ENCODE data around the gene LARGE1. TPM values are rescaled to one million over a fixed set of nuclear protein-coding genes. Genes with fewer than 3 reads are reported as not detected.

Gene LARGE1
- total RNA-seq, 1 experiment from 2014 or later = 23.5 TPM

GRCh38 chr22:33519974-33520903 is 400.0 kb downstream of the LARGE1 start:
- Histone ChIP-seq H3K9me3 (replicated peaks) (no peaks in the 10 kb centered on the region), H3K27me3 (no peaks in the 10 kb centered on the region), H3K36me3 (no peaks in the 10 kb centered on the region), H3K27ac (no peak overlapping the region), H3K4me3 (no peak overlapping the region), H3K4me1 (peaks cover 6% of the 10 kb centered on the region)
- DNase-seq = no peak

GRCh38 chr22:33519071-33519973 is 401.0 kb downstream of the LARGE1 start:
- Histone ChIP-seq H3K9me3 (replicated peaks) (no peaks in the 10 kb centered on the region), H3K27ac (no peak overlapping the region)
- peak; percentile 50 to 81 for DNase-seq

GRCh38 chr22:33518405-33518804 is 401.9 kb downstream of the LARGE1 start:
- no peak for DNase-seq
- Histone ChIP-seq H3K27me3 (no peaks in the 10 kb centered on the region), H3K27ac (no peak overlapping the region), H3K36me3 (no peaks in the 10 kb centered on the region), H3K4me1 (no peaks in the 10 kb centered on the region), H3K9me3 (replicated peaks) (no peaks in the 10 kb centered on the region), H3K4me3 (no peak overlapping the region)

More at GRCh38 chr22:33519071-33519973, 401.0 kb downstream of the LARGE1 start:
- no peaks in the 10 kb centered on the region for H3K4me1 ChIP-seq
- no peak overlapping the region for H3K4me3 ChIP-seq
- no peaks in the 10 kb centered on the region for H3K36me3 ChIP-seq
- no peaks in the 10 kb centered on the region for H3K27me3 ChIP-seq

- Histone ChIP-seq H3K9me3 (replicated peaks) (no peaks in the 10 kb centered on the region), H3K36me3 (no peaks in the 10 kb centered on the region), H3K27me3 (no peaks in the 10 kb centered on the region), H3K4me1 (no peaks in the 10 kb centered on the region), H3K27ac (no peak overlapping the region), H3K4me3 (no peak overlapping the region)
- DNase-seq = no peak
These were observed 404.5 kb downstream of the LARGE1 start for GRCh38 chr22:33515795-33516194.

GRCh38 chr22:33513388-33514338 is 406.6 kb downstream of the LARGE1 start:
- Histone ChIP-seq H3K36me3 (no peaks in the 10 kb centered on the region), H3K9me3 (replicated peaks) (no peaks in the 10 kb centered on the region), H3K27me3 (no peaks in the 10 kb centered on the region), H3K4me1 (no peaks in the 10 kb centered on the region), H3K4me3 (no peak overlapping the region), H3K27ac (no peak overlapping the region)
- DNase-seq = no peak

- H3K36me3 ChIP-seq = no peaks in the 10 kb centered on the region
- H3K9me3 ChIP-seq (replicated peaks) = no peaks in the 10 kb centered on the region
- DNase-seq = no peak
- no peak overlapping the region for H3K27ac ChIP-seq
- H3K27me3 ChIP-seq = no peaks in the 10 kb centered on the region
- H3K4me3 ChIP-seq = no peak overlapping the region
- no peaks in the 10 kb centered on the region for H3K4me1 ChIP-seq
These were observed 407.4 kb downstream of the LARGE1 start for GRCh38 chr22:33512908-33513307.

- Histone ChIP-seq H3K4me3 (no peak overlapping the region), H3K27me3 (no peaks in the 10 kb centered on the region), H3K27ac (no peak overlapping the region), H3K36me3 (no peaks in the 10 kb centered on the region), H3K4me1 (no peaks in the 10 kb centered on the region), H3K9me3 (replicated peaks) (no peaks in the 10 kb centered on the region)
- DNase-seq = no peak
These were observed 409.8 kb downstream of the LARGE1 start for GRCh38 chr22:33510429-33510904.

GRCh38 chr22:33504941-33505625 is 415.2 kb downstream of the LARGE1 start:
- no peak overlapping the region for H3K27ac ChIP-seq
- no peaks in the 10 kb centered on the region for H3K9me3 ChIP-seq (replicated peaks)

GRCh38 chr22:33496112-33496511 is 424.2 kb downstream of the LARGE1 start:
- Histone ChIP-seq H3K4me3 (no peak overlapping the region), H3K4me1 (no peaks in the 10 kb centered on the region), H3K36me3 (no peaks in the 10 kb centered on the region), H3K27me3 (no peaks in the 10 kb centered on the region), H3K27ac (no peak overlapping the region), H3K9me3 (replicated peaks) (no peaks in the 10 kb centered on the region)
- DNase-seq = no peak

More at GRCh38 chr22:33504941-33505625, 415.2 kb downstream of the LARGE1 start:
- H3K4me3 ChIP-seq = no peak overlapping the region
- peak in 1 of 2 experiments; percentile 17 for DNase-seq
- no peaks in the 10 kb centered on the region for H3K36me3 ChIP-seq
- H3K4me1 ChIP-seq = no peaks in the 10 kb centered on the region
- H3K27me3 ChIP-seq = no peaks in the 10 kb centered on the region

- no peak overlapping the region for H3K27ac ChIP-seq
- no peaks in the 10 kb centered on the region for H3K4me1 ChIP-seq
- no peak for DNase-seq
- no peaks in the 10 kb centered on the region for H3K36me3 ChIP-seq
- H3K4me3 ChIP-seq = no peak overlapping the region
- no peaks in the 10 kb centered on the region for H3K9me3 ChIP-seq (replicated peaks)
- no peaks in the 10 kb centered on the region for H3K27me3 ChIP-seq
These were observed 426.6 kb downstream of the LARGE1 start for GRCh38 chr22:33493476-33494205.

- no peaks in the 10 kb centered on the region for H3K36me3 ChIP-seq
- H3K27me3 ChIP-seq = no peaks in the 10 kb centered on the region
- H3K4me1 ChIP-seq = no peaks in the 10 kb centered on the region
- no peak overlapping the region for H3K4me3 ChIP-seq
- H3K9me3 ChIP-seq (replicated peaks) = no peaks in the 10 kb centered on the region
- H3K27ac ChIP-seq = no peak overlapping the region
- DNase-seq = no peak
These were observed 428.0 kb downstream of the LARGE1 start for GRCh38 chr22:33492210-33492651.

- Histone ChIP-seq H3K9me3 (replicated peaks) (no peaks in the 10 kb centered on the region), H3K4me3 (no peak overlapping the region), H3K27ac (no peak overlapping the region), H3K36me3 (no peaks in the 10 kb centered on the region), H3K4me1 (no peaks in the 10 kb centered on the region), H3K27me3 (no peaks in the 10 kb centered on the region)
- no peak for DNase-seq
These were observed 433.1 kb downstream of the LARGE1 start for GRCh38 chr22:33487041-33487716.

All from SJCRH30 (cell line).